NT2/D1 (cell line): ENCODE measurements around the gene ARRDC3.
"Not testable (repeated sequence)": the region's sequence is repeated elsewhere in the genome, so short reads cannot be mapped to it uniquely, and the experiment has no call there.

Source experiments
- DNase-seq: peaks from one replicate; pipeline ENCODE4 v3.0.0-alpha.2; 2011; ENCODE audit warnings: low read depth, low spot score
- H3K27me3 ChIP-seq: 2 replicates; pipeline ENCODE4 v1.6.0; 2011; ENCODE audit warnings: mild to moderate bottlenecking; ENCODE audit not compliant: insufficient read length, insufficient read depth
- H3K36me3 ChIP-seq: 2 replicates; pipeline ENCODE4 v1.6.1; 2011; ENCODE audit warnings: mild to moderate bottlenecking, low read length, mixed read lengths; ENCODE audit not compliant: insufficient read depth, insufficient read length
- H3K4me1 ChIP-seq: 2 replicates; pipeline ENCODE4 v1.5.1; 2011; ENCODE audit not compliant: insufficient read depth, insufficient read length
- H3K4me3 ChIP-seq: 2 replicates; pipeline ENCODE4 v1.5.1; 2011; ENCODE audit warnings: low read depth; ENCODE audit not compliant: insufficient read length
- H3K9ac ChIP-seq: 2 replicates; pipeline ENCODE4 v1.6.0; 2011; ENCODE audit warnings: low read depth; ENCODE audit not compliant: insufficient read length
- H3K9me3 ChIP-seq: 2 replicates; pipeline ENCODE4 v1.5.1; 2011; ENCODE audit warnings: mild to moderate bottlenecking, low read length; ENCODE audit not compliant: insufficient read depth
- SUZ12 ChIP-seq: IDR thresholded peaks from 2 replicates; pipeline ENCODE4 v1.6.1; 2011; ENCODE audit not compliant: insufficient read length, insufficient read depth; ENCODE audit errors: extremely low read depth
- YY1 ChIP-seq: IDR thresholded peaks from 2 replicates; pipeline ENCODE4 v1.6.1; 2011; ENCODE audit not compliant: insufficient read length, insufficient read depth
- ZNF274 ChIP-seq: IDR thresholded peaks from 2 replicates; pipeline ENCODE4 v1.6.1; 2011; ENCODE audit warnings: mild to moderate bottlenecking, low read depth, low read length

The ARRDC3 gene

GRCh38 chr5:91397791-91398190 is 14.7 kb upstream of the ARRDC3 start:
- Histone ChIP-seq H3K36me3 (no peaks in the 10 kb centered on the region), H3K9ac (no peak overlapping the region), H3K4me3 (no peak overlapping the region), H3K4me1 (no peaks in the 10 kb centered on the region), H3K9me3 (no peaks in the 10 kb centered on the region), H3K27me3 (no peaks in the 10 kb centered on the region)
- DNase-seq, result no peak
- no peak for TF ChIP-seq ZNF274

- no peaks in the 10 kb centered on the region for H3K36me3 ChIP-seq
- no peak for TF ChIP-seq SUZ12
- TF ChIP-seq YY1, result no peak
- no peak for TF ChIP-seq ZNF274
- H3K4me3 ChIP-seq, result no peak overlapping the region
- no peaks in the 10 kb centered on the region for H3K9me3 ChIP-seq
- DNase-seq, result no peak
- no peaks in the 10 kb centered on the region for H3K4me1 ChIP-seq
- no peaks in the 10 kb centered on the region for H3K27me3 ChIP-seq
- no peak overlapping the region for H3K9ac ChIP-seq
Observed at GRCh38 chr5:91390268-91390667, 7.2 kb upstream of the ARRDC3 start.

- not testable (repeated sequence) for H3K27me3 ChIP-seq, H3K4me1 ChIP-seq, H3K36me3 ChIP-seq, DNase-seq, H3K9ac ChIP-seq, H3K9me3 ChIP-seq, H3K4me3 ChIP-seq
Observed at GRCh38 chr5:91389555-91389954, 6.4 kb upstream of the ARRDC3 start.

GRCh38 chr5:91388362-91388761 is 5.2 kb upstream of the ARRDC3 start:
- TF ChIP-seq SUZ12 (no peak), YY1 (no peak), ZNF274 (no peak)

GRCh38 chr5:91386120-91386519 is 3.0 kb upstream of the ARRDC3 start:
- TF ChIP-seq ZNF274 (no peak), SUZ12 (no peak), YY1 (no peak)
- no peak for DNase-seq
- H3K9me3 ChIP-seq, result no peaks in the 10 kb centered on the region

More at GRCh38 chr5:91388362-91388761, 5.2 kb upstream of the ARRDC3 start:
- no peaks in the 10 kb centered on the region for H3K27me3 ChIP-seq
- no peak overlapping the region for H3K4me3 ChIP-seq
- DNase-seq, result no peak
- H3K4me1 ChIP-seq, result no peaks in the 10 kb centered on the region
- H3K36me3 ChIP-seq, result no peaks in the 10 kb centered on the region
- H3K9me3 ChIP-seq, result no peaks in the 10 kb centered on the region
- no peak overlapping the region for H3K9ac ChIP-seq

GRCh38 chr5:91385596-91385995 is 2.5 kb upstream of the ARRDC3 start:
- H3K9ac ChIP-seq, H3K4me3 ChIP-seq, H3K27me3 ChIP-seq, H3K9me3 ChIP-seq, DNase-seq, H3K4me1 ChIP-seq, H3K36me3 ChIP-seq: not testable (repeated sequence)

More at GRCh38 chr5:91386120-91386519, 3.0 kb upstream of the ARRDC3 start:
- H3K36me3 ChIP-seq, result no peaks in the 10 kb centered on the region
- no peak overlapping the region for H3K9ac ChIP-seq
- no peaks in the 10 kb centered on the region for H3K27me3 ChIP-seq
- no peaks in the 10 kb centered on the region for H3K4me1 ChIP-seq
- H3K4me3 ChIP-seq, result no peak overlapping the region

- Histone ChIP-seq H3K9me3 (no peaks in the 10 kb centered on the region), H3K27me3 (no peaks in the 10 kb centered on the region), H3K4me3 (peak overlapping the region; percentile 52), H3K9ac (no peak overlapping the region), H3K4me1 (no peaks in the 10 kb centered on the region), H3K36me3 (no peaks in the 10 kb centered on the region)
- no peak for TF ChIP-seq SUZ12
- no peak for TF ChIP-seq ZNF274
- no peak for TF ChIP-seq YY1
- DNase-seq, result no peak
Observed at GRCh38 chr5:91384671-91385430, 1.7 kb upstream of the ARRDC3 start.

GRCh38 chr5:91383956-91384300 is 811 bp upstream of the ARRDC3 start:
- H3K9me3 ChIP-seq, result no peaks in the 10 kb centered on the region
- H3K9ac ChIP-seq, result peak overlapping the region; percentile 71
- H3K4me3 ChIP-seq, result peak overlapping the region; percentile 52
- no peaks in the 10 kb centered on the region for H3K36me3 ChIP-seq
- no peak for DNase-seq
- no peaks in the 10 kb centered on the region for H3K4me1 ChIP-seq
- TF ChIP-seq SUZ12 (no peak), ZNF274 (no peak), YY1 (no peak)
- H3K27me3 ChIP-seq, result no peaks in the 10 kb centered on the region
